GM20431 (cell line): ENCODE data around the gene MYOM1.
"Not testable (repeated sequence)": the region's sequence is repeated elsewhere in the genome, so short reads cannot be mapped to it uniquely, and the experiment has no call there.

Experiments used
- in situ Hi-C: fragments of 300-500 bp; cut with MseI, MboI; formaldehyde crosslinking; loops from one replicate; pipeline ENCODE4 v1.15.0; 2020; ENCODE audit warnings: low sequenced_read_pairs; ENCODE audit not compliant: unreplicated experiment

The MYOM1 gene

DNA sequence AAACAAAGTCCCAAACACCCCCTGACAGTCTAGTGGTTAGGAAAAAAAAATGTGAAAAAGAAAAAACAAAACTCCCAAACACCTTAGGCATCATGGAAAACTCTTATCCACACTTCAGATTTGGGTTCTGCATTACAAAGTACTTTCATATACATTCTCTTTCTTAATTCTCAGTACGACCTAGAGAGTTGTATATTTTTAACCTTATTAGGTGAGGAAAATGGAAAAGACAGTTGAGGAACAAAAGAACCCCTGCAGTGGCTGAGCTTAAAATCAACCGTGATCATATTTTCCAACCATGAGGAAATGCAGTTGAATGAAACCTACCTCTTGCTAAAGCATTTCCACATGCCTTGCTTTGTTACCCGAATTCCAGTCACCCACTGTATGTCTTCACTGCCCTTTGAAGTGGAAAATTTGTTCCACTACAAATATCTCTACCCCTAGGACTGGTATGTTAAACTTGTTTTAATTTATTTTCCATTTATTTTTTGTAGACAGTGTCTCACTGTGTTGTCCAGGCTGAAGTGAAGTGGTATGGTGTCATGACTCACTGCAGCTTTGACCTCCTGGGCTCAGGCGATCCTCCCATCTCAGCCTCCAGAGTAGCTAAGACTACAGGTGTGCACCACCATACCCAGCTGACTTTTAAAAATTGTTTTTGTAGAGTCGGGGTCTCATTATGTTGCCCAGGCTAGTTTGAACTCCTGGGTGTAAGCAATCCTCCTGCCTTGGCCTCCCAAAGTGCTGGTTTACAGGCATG lies 149.9 kb downstream of the MYOM1 start:
- in situ Hi-C loops = no loop called here

DNA sequence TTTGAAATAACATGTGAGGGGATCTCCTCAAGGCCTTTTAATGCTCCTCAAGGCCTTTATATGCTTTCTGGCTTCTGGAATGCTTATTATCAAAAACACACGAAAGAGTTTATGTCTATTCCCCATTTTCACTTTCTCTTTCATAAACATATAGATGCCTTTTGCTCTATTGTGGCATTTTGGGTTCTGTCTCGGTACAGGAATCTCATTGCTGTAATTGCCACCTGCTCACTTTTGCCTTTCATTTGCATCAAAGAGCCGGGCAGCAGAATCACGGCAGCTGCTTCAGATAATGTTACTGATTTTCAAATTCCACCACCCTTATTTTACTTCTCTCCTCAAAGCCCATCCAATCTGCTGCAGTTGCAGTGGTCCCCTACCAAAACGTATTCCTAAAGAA lies 152.0 kb downstream of the MYOM1 start:
- in situ Hi-C loops = no loop called here

DNA sequence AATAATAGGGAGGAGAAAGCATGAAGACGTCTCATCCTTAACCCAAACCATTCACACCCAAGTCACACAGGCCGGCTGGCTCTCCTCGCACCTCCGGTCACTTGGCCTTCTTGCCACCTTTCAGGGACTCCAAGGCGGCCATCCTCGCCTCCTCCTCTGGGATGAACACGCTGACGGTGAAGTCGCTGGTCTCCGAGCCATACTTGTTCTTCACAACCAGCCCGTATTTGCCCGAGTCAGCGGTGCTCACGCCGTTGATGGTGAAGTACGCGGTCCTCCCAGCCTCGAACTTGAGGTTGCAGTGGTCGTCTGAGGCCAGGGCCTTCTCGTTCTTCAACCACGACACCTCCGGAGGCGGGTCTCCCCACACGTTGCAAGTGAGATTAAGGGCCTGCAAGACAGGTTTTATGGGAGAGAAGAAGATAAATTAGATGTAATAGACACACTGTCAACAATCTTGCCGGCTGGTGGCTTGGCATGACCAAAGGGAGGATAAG lies 152.6 kb downstream of the MYOM1 start:
- in situ Hi-C loops = no loop called here

DNA sequence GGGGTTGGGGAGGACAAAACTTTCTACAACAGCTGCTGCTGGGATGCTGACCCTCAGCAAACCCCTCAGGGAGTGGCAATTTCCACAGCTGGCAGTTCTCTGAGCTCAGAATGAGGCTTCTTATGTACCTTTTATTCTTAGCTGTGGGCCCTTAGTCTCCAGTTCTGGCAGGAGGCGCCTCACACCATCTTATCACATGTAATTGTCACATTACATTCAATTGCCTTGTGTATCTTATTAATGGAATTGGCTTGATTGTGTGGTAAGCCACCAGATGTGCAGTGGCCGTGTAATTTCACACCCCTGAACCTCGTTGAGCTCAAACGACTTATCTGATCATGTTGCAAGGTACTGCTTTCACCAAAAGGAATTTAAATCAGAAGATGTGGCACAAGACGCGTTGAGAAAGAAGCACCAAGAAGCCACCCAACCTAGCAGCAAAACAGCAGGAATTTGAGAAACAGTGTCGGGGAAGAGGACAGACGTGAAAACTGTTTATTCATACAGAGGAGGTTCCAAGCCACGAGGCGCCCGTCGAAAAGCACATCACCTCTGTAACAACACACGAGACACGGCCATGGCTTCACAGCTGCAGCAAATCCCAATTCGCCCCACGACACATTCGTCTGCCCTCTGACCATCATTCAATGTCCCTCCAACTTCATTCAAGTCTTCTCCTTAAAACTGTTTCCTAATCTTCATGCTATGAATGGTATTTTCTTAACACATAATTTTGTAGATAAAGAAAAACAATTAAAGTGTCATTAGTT lies 153.2 kb downstream of the MYOM1 start:
- in situ Hi-C loops = no loop called here

DNA sequence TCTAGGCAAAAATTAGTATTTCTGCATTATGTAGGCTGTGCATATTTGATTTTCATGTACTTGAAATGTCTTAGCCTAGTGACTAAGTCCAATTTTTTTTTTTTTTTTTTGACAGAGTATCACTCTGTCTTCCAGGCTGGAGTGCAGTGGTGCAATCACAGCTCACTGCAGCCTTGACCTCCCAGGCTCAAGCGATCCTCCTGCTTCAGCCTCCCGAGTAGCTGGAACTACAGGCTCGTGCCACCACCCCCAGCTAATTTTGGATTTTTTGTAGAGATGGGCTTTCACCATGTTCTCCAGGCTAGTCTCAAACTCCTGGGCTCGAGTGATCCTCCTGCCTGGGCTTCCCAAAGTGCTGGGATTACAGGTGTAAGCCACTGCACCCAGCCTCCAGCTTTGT lies 156.0 kb downstream of the MYOM1 start:
- in situ Hi-C loops = not testable (repeated sequence)

DNA sequence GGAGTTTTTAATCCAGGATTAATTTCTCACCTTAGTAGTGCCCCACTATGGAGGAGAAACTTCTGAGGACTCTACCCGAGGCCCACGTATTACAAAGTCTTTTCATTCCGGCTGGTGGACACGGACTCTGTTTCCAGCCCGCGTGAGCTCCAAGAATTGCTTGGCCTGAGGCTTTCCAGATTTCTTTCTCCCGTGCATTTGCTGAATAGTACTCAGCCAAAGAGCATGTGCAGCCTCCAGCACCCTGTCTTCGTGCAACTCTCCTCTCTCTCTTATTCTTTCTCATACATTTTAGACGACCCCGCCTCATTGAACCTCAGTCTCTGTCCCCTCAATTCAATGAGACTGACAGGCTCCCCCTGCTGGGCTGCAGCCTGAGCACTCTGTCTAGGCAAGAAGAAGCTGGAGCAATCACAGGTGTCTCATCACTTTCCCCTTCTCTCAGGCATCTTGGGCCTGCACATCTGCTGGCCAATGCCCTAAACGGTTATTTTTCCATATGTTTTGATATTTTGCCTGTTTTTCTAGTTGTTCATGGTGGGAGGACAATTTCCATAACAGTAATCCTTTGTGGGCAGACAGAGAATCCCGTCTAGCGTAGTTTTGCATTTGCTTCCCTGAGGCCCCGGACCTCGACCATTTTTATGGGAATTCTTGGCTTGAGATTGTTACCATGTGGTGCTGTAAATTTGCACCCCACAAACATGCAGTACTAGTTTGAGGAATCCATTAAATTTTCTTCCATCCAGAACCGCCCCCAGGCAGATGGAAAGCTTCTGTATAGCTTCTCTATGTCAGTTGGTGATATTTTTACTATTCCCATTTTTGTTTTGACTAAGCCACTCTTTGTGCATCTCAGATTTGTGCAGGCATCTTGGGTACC lies 156.7 kb downstream of the MYOM1 start:
- in situ Hi-C loops = no loop called here

DNA sequence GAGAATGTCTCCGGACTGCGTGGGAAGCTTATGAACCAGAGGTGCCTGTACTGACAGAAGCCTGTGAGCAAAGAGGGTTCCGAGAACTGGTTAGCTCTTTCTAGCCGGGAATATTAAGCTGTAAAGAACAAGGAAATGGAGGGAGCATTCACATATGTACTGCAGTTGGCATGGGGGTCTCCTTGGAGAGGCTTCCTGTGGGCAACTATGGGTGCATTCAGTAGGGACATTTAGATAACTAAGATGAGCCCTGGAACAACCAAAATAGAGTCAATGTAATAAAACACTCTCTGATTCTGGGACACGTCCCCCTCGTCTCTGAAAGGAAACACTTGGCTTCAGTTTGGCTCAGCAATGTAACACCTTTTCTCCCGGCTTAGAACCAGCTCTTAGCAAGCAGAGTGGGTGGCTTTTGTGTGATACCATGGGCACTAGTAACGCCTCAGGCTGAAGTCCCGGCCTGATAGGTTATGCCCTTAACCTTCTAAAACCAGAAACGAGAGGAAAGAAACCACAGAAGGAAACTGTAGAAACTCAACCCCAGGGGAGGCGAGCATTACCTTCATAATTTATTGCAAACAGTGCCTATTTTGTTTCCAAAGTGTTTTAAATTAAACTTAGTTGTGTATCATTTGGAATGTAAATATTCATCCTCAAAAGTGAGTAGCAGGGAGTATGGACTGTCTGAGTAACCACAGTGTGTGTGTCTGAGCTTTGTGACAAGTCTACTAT lies 158.0 kb downstream of the MYOM1 start:
- in situ Hi-C loops = no loop called here

DNA sequence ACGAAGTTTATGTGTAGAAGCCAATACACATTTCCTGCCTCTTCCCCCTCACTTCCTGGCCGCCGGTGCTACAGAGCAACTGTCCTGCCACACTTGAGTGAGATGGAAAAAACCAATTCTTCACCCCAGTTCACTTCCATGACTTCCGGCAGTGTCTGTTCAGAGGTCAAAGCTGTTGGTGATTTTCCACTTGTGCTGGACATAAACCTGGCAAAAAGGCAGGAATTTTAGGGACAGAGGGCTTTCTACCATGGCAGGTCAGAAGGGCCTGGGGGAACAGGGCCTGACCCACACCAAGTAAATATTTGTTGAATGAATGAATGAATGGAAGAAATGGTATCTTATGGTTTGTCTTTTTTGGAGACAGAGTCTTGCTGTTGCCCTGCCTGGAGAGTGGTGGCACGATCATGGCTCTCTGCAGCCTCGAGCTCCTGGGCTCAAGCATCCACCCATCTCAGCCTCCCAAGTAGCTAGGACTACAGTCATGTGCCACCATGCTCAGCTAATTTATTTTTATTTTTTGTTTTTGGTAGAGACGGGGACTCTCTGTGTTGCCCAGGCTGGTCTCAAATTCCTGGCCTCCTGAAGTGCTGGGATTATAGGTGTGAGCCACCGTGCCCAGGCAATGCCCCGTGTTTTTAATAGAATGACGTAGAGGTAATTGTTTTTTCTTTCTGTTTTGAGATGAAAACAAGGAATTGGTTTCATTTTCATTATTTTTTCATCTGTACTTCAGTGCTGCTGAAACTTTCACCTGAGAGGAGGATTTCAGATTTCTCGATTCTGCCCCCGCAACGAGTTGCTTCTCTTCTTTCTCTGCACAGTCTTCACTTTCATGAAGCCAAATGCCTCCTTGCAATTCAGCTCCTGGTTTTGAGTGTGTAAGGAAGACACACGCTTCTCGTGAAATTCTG lies 158.8 kb downstream of the MYOM1 start:
- in situ Hi-C loops = no loop called here

DNA sequence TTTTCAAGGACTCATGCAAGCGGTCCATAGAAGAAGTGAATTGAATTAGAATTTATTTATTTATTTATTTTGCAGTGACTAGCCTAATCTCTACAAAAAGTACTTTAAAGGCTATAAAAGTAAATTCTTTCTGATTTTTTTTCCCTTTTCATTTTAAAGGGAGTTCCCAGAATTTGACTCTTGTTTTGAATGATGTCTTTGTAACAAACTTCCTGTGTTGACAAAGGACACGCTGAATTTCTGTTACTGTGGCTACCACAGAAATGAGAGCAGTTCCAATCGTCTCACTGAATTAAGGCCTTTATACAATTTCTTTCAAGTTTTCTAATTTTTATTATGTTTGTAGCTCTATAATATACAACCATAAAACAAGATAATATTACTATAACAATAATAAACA lies 160.5 kb downstream of the MYOM1 start:
- in situ Hi-C loops = no loop called here

DNA sequence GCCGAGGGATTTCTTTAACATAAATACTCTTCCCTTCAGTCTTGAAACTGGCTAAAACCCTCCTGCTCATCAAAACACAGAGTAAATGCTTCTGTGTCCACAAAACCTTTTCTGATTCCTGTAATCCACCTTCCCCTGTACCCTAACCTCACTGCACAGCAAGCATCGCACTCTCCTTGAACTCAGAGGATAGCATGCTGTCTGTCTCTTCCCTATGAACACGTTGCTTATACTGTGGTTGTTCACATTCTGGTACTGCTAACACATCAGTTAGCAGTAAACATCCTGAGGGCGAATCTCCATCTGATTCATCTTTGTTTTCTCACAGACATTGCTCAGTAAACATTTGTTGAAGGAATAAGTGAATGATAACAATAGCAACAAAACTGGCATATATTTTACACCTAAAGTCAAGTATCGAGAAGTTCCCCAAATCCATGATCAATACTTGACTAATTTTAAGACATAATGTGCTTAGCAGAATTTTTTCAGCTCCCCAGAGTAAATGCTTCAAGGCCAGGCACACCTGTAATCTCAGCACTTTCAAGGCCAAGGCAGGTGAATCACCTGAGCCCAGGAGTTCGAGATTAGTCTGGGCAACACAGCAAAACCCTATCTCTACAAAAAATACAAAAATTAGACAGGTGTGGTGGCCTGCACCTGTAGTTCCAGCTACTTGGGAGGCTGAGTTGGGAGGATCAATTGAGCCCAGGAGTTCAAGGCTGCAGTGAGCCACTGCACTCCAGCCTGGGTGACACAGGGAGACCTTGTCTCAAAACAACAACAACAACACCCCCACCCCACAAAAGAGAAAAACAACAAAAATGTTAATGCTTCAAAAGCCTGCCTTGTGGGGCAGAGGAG lies 161.2 kb downstream of the MYOM1 start:
- in situ Hi-C loops = no loop called here

DNA sequence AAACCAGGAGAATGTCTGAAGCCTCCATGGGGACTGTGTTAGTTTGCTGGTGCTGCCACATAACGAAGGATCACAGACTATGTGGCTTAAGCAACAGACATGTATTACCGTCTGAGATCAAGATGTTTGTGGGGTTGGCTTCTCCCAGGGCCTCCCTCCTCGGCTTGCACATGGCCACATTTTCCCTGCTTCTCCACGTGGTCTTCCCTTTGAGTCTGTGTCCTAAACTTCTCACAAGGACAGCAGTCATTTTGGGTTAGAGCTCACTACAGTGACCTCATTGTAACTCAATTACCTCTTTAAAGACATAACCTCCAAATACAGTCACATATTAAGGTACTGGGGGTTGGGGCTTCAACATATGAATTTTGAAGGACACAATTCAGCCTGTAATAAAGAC lies 162.2 kb downstream of the MYOM1 start:
- in situ Hi-C loops = no loop called here

DNA sequence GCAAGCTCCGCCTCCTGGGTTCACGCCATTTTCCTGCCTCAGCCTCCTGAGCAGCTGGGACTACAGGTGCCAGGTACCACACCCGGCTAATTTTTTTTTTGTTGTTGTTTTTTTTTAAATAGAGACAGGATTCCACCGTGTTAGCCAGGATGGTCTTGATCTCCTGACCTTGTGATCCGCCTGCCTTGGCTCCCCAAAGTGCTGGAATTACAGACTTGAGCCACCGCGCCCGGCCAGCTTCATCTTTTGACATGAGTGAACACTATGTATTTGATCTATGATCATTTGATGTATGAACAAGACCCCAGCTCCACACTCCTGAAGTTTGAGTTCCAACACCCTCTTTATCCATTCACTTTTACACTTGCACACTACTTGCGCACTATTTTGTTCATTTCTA lies 163.5 kb downstream of the MYOM1 start:
- in situ Hi-C loops = no loop called here

DNA sequence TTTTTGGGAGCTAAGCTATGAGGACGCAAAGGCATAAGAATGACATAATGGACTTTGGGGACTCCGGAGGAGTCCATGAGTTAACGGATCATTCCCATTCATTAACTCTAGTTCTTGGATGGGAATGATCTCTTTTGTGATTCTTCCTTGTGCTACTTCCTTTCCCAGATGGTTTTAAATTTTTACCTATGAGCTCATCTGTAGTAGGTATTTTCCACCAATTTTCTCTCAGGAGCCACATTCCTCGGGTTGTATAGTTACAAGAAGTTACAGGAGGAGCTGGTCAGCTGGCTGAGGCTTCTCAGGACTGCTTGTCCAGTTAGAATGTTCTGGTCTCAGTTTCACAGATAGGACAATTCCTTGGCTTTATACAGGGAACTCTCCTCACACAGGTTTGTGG lies 164.0 kb downstream of the MYOM1 start:
- in situ Hi-C loops = no loop called here

DNA sequence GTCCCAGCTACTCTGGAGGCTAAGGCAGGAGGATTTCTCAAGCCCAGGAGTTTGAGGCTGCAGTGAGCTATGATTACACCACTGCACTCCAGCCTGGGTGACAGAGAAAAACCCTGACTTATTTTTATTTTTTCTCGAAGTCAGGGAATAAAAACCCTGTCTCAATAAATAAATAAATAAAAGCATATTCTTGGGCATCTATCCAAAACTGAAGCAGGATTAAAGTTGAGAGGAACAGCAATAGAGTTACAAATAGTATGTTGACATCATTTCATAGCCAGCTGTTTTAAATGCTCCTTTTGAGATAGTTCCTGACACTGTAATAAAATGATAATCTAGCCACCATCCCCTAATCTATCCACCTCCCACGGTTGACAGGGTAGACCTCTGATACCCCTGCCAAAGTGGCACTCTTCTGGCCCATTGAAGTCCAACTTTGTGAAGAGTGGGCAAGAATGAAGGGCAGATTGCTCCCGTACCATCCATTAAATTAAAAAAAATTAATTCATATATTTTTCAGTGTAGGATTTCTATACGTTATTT lies 164.5 kb downstream of the MYOM1 start:
- in situ Hi-C loops = no loop called here

DNA sequence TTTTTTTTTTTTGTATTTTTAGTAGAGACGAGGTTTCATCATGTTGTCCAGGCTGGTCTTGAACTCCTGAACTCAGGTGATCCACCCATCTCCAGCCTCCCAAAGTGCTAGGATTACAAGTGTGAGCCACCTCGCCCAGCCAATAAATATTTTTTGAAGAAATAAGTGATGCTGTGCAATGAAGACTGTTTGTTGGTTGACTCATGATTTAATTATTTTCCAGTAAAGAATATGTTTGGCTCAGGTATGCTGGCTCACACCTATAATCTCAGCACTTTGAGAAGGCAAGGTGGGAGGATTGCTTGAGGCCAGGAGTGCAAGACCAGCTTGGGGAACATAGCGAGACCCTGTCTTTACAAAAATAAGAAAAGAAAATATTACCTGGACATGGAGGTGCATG lies 165.0 kb downstream of the MYOM1 start:
- in situ Hi-C loops = no loop called here

DNA sequence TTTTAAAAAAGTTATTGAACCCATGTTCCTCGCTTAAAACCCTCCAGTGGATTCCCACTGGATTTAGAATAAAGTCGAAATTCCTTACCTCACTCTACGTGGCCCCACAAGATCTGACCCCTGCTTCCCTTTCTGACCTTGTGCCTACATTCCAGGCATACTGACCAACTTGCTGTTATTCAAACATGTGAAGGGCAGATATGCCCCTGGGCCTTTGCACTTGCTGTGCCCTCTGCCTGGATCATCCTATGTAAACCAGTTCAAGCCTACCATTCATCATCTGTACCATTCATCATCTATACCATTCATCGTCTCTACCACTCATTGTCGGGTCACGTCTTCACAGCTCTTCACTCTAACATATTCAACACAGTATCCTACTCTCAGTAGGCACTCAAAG lies 165.6 kb downstream of the MYOM1 start:
- in situ Hi-C loops = no loop called here

DNA sequence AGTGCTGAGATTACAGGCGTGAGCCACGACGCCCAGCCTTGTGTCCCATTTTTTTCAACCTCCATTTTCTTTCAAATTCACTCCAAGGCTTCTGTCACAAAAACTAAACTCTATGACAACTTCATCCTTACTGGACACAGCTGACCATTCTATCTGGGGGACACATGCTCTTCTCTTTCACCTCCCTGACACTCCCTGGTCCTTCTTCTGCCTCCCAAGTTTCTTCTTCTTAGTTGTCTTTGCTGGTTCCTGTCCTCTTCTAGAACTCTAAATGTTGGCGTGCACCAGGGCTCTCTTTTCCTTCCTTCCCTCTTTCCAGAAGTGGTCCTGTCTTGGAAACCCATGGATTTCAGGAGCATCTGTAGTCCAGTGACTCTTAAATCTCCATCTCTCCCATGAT lies 166.7 kb downstream of the MYOM1 start:
- in situ Hi-C loops = no loop called here

DNA sequence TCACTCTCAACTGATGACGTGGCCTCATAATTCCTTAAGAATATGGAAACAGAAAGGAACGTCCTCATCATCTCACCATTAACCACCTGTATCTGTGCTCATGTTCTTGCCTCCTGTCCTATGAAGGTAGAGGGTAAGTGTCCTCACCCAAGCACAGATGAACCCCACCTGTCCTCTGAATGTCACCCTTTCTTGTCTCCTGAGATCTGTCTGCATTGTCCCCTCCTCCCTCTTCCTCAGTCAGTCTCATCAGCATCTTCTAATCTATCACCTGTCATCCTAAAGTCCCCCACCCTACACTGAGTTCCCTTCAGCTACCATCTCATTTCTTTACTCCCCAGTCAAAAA lies 167.4 kb downstream of the MYOM1 start:
- in situ Hi-C loops = no loop called here
